GM10266 (cell line): ENCODE data around the gene SGK1.

Source experiments
- DNase-seq: peaks from one replicate; pipeline ENCODE4 v3.0.0; 2012; ENCODE audit errors: extremely low spot score
- CTCF ChIP-seq: IDR thresholded peaks from 2 replicates; pipeline ENCODE4 v1.5.1; 2012; ENCODE audit warnings: mild to moderate bottlenecking, low read depth; ENCODE audit not compliant: control insufficient read depth, insufficient read depth; ENCODE audit errors: missing control alignments

The SGK1 gene

GRCh38 chr6:134119486-134119885, 198.4 kb downstream of the SGK1 start:
- no peak for TF ChIP-seq CTCF
- no peak for DNase-seq
